KOPT-K1 (cell line): ENCODE results near the gene KRTAP5-9.
"Not testable (repeated sequence)": the region's sequence is repeated elsewhere in the genome, so short reads cannot be mapped to it uniquely, and the experiment has no call there.

Experiments used
- H3K27ac ChIP-seq: fragments of 200-600 bp; sonication (generic); 2 replicates; pipeline ENCODE4 v1.5.1; 2016; ENCODE audit warnings: antibody characterized with exemption, mild to moderate bottlenecking, low read depth, low read length; ENCODE audit not compliant: poor library complexity, severe bottlenecking
- H3K36me3 ChIP-seq: fragments of 200-600 bp; sonication (generic); 2 replicates; pipeline ENCODE4 v1.5.1; 2017; ENCODE audit warnings: antibody characterized with exemption, mild to moderate bottlenecking, low read length, moderate library complexity; ENCODE audit not compliant: insufficient read depth
- H3K9me3 ChIP-seq: fragments of 200-600 bp; sonication (generic); 2 replicates; pipeline ENCODE4 v1.5.1; 2017; ENCODE audit warnings: antibody characterized with exemption, low read length, mild to moderate bottlenecking; ENCODE audit not compliant: insufficient read depth, poor library complexity, severe bottlenecking

The KRTAP5-9 gene

GRCh38 chr11:71581826-71582225 lies 33.6 kb downstream of the KRTAP5-9 start:
- no peaks in the 10 kb centered on the region for H3K9me3 ChIP-seq
- no peaks in the 10 kb centered on the region for H3K36me3 ChIP-seq
- H3K27ac ChIP-seq = no peak overlapping the region

DNA sequence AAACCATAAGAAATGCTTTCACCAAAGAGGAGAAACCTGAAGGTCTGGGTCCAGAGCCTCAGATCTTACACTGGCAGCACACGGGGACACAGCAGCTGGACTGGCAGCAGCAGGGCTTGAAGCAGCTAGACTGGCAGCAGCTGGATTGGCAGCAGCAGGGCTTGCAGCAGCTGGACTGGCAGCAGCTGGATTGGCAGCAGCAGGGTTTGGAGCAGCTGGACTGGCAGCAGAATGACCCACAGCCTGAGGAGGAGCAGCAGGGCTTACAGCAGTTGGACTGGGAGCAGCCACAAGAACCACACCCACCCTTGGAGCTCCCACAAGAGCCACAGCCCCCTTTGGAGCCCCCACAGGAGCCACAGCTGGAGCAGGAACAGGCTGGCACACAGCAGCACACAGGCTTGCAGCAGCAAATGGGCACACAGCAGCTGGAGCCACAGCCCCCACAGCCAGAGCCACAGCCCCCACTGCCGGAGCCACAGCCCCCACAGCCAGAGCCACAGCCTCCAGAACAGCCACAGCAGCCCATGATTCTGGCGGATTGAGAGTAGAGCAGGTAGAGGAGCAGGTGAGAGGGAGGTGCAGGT lies 34.2 kb downstream of the KRTAP5-9 start, which contains the start of gene KRTAP5-11:
Gene KRTAP5-11, minus strand, starts transcription at position 567 of the 587 bp plus-strand sequence. Its CDS starts 38 bp downstream, at position 529.
- no peak within 1 kb of the TSS for H3K27ac ChIP-seq
- H3K36me3 ChIP-seq = no peaks in the 10 kb centered on the region
- H3K9me3 ChIP-seq = no peaks in the 10 kb centered on the region

GRCh38 chr11:71582969-71583368 lies 34.7 kb downstream of the KRTAP5-9 start:
- H3K27ac ChIP-seq, H3K9me3 ChIP-seq, H3K36me3 ChIP-seq: not testable (repeated sequence)

- H3K9me3 ChIP-seq, H3K36me3 ChIP-seq, H3K27ac ChIP-seq: not testable (repeated sequence)
Measured at GRCh38 chr11:71585673-71586072, 37.5 kb downstream of the KRTAP5-9 start.

DNA sequence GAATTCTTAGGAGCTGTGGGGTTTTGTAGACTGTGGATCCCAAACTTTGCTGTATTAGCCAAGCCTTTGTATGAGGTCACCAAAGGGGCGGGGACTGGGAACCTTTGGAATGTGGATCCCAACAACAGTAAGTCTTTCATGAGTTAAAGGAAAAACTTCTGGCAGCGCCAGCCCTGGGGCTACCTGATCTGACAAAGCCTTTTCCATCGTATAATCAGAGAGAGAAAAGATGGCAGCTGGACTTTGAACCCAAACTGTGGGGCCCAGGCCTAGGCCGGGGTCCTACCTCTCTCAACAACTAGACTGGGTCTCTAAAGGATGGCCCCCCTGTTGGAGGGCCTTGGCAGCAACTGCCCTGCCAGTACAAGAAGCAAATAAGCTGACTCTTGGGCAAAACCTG lies 40.1 kb downstream of the KRTAP5-9 start:
- not testable (repeated sequence) for H3K27ac ChIP-seq, H3K36me3 ChIP-seq, H3K9me3 ChIP-seq

DNA sequence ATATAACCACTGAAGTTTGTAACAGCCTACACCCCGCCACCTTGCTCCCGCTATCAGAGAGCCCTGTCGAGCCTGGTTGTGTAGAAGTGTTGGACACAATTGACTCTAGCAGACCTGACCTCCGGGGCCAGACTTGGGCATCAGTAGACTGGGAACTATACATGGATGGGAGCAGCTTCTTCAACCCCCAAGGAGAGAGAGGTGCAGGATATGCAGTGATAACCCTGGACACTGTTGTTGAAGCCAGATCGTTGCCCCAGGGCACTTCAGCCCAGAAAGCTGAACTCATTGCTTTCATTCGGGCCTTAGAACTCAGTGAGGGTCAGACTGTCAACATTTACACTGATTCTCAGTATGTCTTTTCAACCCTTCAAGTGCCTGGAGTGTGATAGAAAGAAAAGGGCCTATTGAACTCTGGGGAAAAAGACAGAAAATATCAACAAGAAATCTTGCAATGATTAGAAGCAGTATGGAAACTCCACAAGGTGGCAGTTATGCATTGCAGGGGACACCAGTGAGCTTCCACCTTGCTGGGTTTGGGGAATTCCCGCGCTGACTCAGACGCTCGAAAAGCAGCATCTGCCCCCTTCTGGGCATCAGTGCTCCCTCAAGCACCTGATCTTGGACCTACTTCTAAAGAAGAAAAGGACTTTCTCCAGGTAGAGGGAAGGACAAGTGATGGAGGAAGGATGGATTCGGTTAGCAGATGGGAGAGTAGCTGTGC lies 40.8 kb downstream of the KRTAP5-9 start:
- H3K36me3 ChIP-seq, H3K9me3 ChIP-seq, H3K27ac ChIP-seq: not testable (repeated sequence)

DNA sequence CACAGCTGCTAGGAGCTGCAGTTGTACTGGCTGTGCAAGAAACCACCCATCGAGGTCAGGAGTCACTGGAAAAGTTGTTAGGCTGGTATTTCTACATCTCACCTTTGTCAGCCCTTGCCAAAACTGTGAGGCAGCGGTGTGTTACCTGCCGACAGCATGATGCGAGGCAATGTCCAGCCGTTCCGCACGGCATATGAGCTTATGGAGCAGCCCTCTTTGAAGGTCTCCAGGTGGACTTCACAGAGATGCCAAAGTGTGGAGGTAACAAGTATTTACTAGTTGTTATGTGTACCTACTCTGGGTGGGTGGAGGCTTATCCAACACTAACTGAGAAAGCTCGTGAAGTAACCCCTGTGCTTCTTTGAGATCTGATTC lies 41.3 kb downstream of the KRTAP5-9 start:
- H3K9me3 ChIP-seq, H3K27ac ChIP-seq, H3K36me3 ChIP-seq: not testable (repeated sequence)
